H1 (cell line): ENCODE measurements around the gene ERI3. TPM values are rescaled to one million over a fixed set of nuclear protein-coding genes. Genes with fewer than 3 reads are reported as not detected.

Source experiments
- CTCF ChIA-PET: fragments of 300-600 bp; sonication (Branson Sonifier 250); formaldehyde crosslinking; loops from one replicate; lab custom pipeline; 2021; ENCODE audit not compliant: partially characterized antibody; lab: Charles Lee
- POLR2A ChIA-PET: fragments of 300-600 bp; sonication (Branson Sonifier 250); formaldehyde crosslinking; loops from one replicate; lab custom pipeline; 2021; ENCODE audit warnings: inconsistent platforms; ENCODE audit not compliant: partially characterized antibody; lab: Charles Lee
- DNase-seq, 2 experiments: peaks; one replicate each; pipeline versions ENCODE4 v3.0.0 to v3.0.0-alpha.2; 2010 to 2022; ENCODE audit warnings: low spot score in 2 of 2, low read depth in 1 of 2, mixed read lengths in 1 of 2
- FAIRE-seq: peaks from 2 replicates; lab custom pipeline; 2011; peaks lifted over from hg19 to GRCh38; lab: Jason Lieb, UNC
- H2AFZ ChIP-seq: 2 replicates; pipeline ENCODE4 v1.8.1; 2012; ENCODE audit warnings: low read length, inconsistent platforms
- H2AK5ac ChIP-seq: 2 replicates; pipeline ENCODE4 v1.6.1; 2013; ENCODE audit warnings: low read depth, low read length
- H2BK120ac ChIP-seq: replicated peaks from 2 replicates; pipeline ENCODE3; 2013; ENCODE audit warnings: low read depth, low read length, inconsistent platforms
- H2BK12ac ChIP-seq: 2 replicates; pipeline ENCODE4 v1.6.1; 2013; ENCODE audit warnings: low read depth, low read length
- H2BK15ac ChIP-seq: 2 replicates; pipeline ENCODE4 v1.6.1; 2013; ENCODE audit warnings: low read length
- H2BK20ac ChIP-seq: 2 replicates; pipeline ENCODE4 v1.6.1; 2013; ENCODE audit warnings: low read length
- H2BK5ac ChIP-seq: 2 replicates; pipeline ENCODE4 v1.6.1; 2013; ENCODE audit warnings: low read depth, low read length
- H3K14ac ChIP-seq: 2 replicates; pipeline ENCODE4 v1.6.1; 2013; ENCODE audit warnings: inconsistent platforms; ENCODE audit not compliant: insufficient read length
- H3K18ac ChIP-seq: 2 replicates; pipeline ENCODE4 v1.6.1; 2013; ENCODE audit warnings: low read length; ENCODE audit errors: extremely low read depth
- H3K23ac ChIP-seq: 2 replicates; pipeline ENCODE4 v1.6.1; 2013; ENCODE audit warnings: inconsistent platforms; ENCODE audit not compliant: insufficient read length
- H3K23me2 ChIP-seq: 2 replicates; pipeline ENCODE4 v1.6.1; 2013; ENCODE audit warnings: low read depth, low read length
- H3K27ac ChIP-seq: 2 replicates; pipeline ENCODE4 v1.6.1; 2011; ENCODE audit warnings: low read depth, low read length, inconsistent platforms
- H3K27me3 ChIP-seq, 4 experiments: replicated peaks in 1 of 4; 1 replicate in 1 of 4; 2 replicates in 3 of 4; pipeline versions ENCODE4 v1.6.1 to v1.8.1; 2011 to 2013; ENCODE audit warnings: low read length in 3 of 4, mild to moderate bottlenecking in 3 of 4, inconsistent platforms in 2 of 4, mixed read lengths in 2 of 4, moderate library complexity in 1 of 4; ENCODE audit not compliant: control insufficient read depth in 3 of 4, insufficient read depth in 3 of 4; ENCODE audit errors: extremely low read depth in 1 of 4
- H3K36me3 ChIP-seq, 4 experiments: 2 replicates each; pipeline versions ENCODE4 v1.6.1 to v1.8.1; 2011 to 2013; ENCODE audit warnings: mild to moderate bottlenecking in 4 of 4, low read length in 3 of 4, moderate library complexity in 2 of 4, control low read depth in 1 of 4, inconsistent platforms in 1 of 4; ENCODE audit not compliant: insufficient read depth in 4 of 4, control insufficient read depth in 2 of 4
- H3K4ac ChIP-seq: replicated peaks from 2 replicates; pipeline ENCODE3; 2013; ENCODE audit warnings: low read length, low read depth, mixed read lengths, inconsistent platforms; ENCODE audit not compliant: insufficient read length
- H3K4me1 ChIP-seq, 4 experiments: replicated peaks in 1 of 4; 1 replicate in 1 of 4; 2 replicates in 3 of 4; pipeline versions ENCODE4 v1.6.1 to v1.8.1; 2011 to 2013; ENCODE audit warnings: low read length in 3 of 4, inconsistent platforms in 2 of 4, mixed read lengths in 1 of 4; ENCODE audit not compliant: insufficient read depth in 4 of 4, control insufficient read depth in 3 of 4
- H3K4me2 ChIP-seq, 2 experiments: 2 replicates each; pipeline versions ENCODE4 v1.6.1 to v1.8.1; 2011 to 2013; ENCODE audit warnings: low read depth in 2 of 2, low read length in 2 of 2, control low read depth in 1 of 2, inconsistent platforms in 1 of 2, mild to moderate bottlenecking in 1 of 2; ENCODE audit not compliant: insufficient read depth in 1 of 2
- H3K4me3 ChIP-seq, 4 experiments: fragments of 200-600, 300-600 bp in 1 of 4; sonication (generic), shearing (Covaris generic), sonication (Bioruptor Twin) in 1 of 4; 2 replicates each; pipeline versions ENCODE4 v1.5.1 to v1.8.1; 2011 to 2016; ENCODE audit warnings: low read length in 4 of 4, low read depth in 3 of 4, control low read depth in 2 of 4, inconsistent platforms in 2 of 4, mild to moderate bottlenecking in 2 of 4, mixed read lengths in 1 of 4, moderate library complexity in 1 of 4; ENCODE audit not compliant: insufficient read depth in 2 of 4; ENCODE audit errors: extremely low read depth in 1 of 4
- H3K56ac ChIP-seq: replicated peaks from 2 replicates; pipeline ENCODE3; 2013; ENCODE audit warnings: low read depth, mild to moderate bottlenecking, mixed read lengths, low read length, inconsistent platforms; ENCODE audit not compliant: insufficient read length
- H3K79me1 ChIP-seq: 2 replicates; pipeline ENCODE4 v1.6.1; 2013; ENCODE audit warnings: low read depth, low read length, control low read depth
- H3K79me2 ChIP-seq, 2 experiments: 2 replicates each; pipeline versions ENCODE4 v1.6.1 to v1.8.1; 2012 to 2013; ENCODE audit warnings: low read length in 2 of 2, mild to moderate bottlenecking in 2 of 2, inconsistent platforms in 1 of 2; ENCODE audit not compliant: insufficient read depth in 2 of 2, control insufficient read depth in 1 of 2
- H3K9ac ChIP-seq, 4 experiments: replicated peaks in 1 of 4; 1 replicate in 1 of 4; 2 replicates in 3 of 4; pipeline versions ENCODE4 v1.6.1 to v1.8.1; 2011 to 2013; ENCODE audit warnings: low read depth in 3 of 4, low read length in 3 of 4, control low read depth in 2 of 4, mild to moderate bottlenecking in 2 of 4, moderate library complexity in 2 of 4, inconsistent platforms in 1 of 4; ENCODE audit errors: extremely low read depth in 1 of 4
- H3K9me3 ChIP-seq, 2 experiments: 2 replicates each; pipeline versions ENCODE4 v1.6.1 to v1.8.1; 2012 to 2013; ENCODE audit warnings: mild to moderate bottlenecking in 2 of 2, moderate library complexity in 2 of 2, control low read depth in 1 of 2, inconsistent platforms in 1 of 2, low read depth in 1 of 2, low read length in 1 of 2, mixed read lengths in 1 of 2; ENCODE audit not compliant: insufficient read depth in 2 of 2
- H4K20me1 ChIP-seq, 2 experiments: replicated peaks in 1 of 2; 2 replicates each; pipeline versions ENCODE3 to v1.8.1; 2011 to 2013; ENCODE audit warnings: inconsistent platforms in 2 of 2, low read length in 2 of 2, mild to moderate bottlenecking in 1 of 2; ENCODE audit not compliant: insufficient read depth in 2 of 2, control insufficient read depth in 1 of 2
- H4K5ac ChIP-seq: 2 replicates; pipeline ENCODE4 v1.6.1; 2013; ENCODE audit warnings: low read length, low read depth, mixed read lengths, inconsistent platforms; ENCODE audit not compliant: insufficient read length
- H4K8ac ChIP-seq: 2 replicates; pipeline ENCODE4 v1.8.0; 2013; ENCODE audit warnings: mild to moderate bottlenecking, moderate library complexity, low read length, inconsistent platforms; ENCODE audit not compliant: insufficient read depth; ENCODE audit errors: extremely low read depth
- H4K91ac ChIP-seq: replicated peaks from 2 replicates; pipeline ENCODE3; 2013; ENCODE audit warnings: low read length, mixed read lengths, inconsistent platforms; ENCODE audit not compliant: insufficient read length
- HDAC2 ChIP-seq, 2 experiments: fragments of 300-600 bp in 1 of 2; sonication (generic) in 1 of 2; IDR thresholded peaks; 2 replicates each; pipeline ENCODE4 v1.6.1; 2011 to 2012; ENCODE audit warnings: low read depth in 2 of 2, low read length in 2 of 2, mild to moderate bottlenecking in 2 of 2, moderate library complexity in 2 of 2, borderline replicate concordance in 1 of 2, inconsistent platforms in 1 of 2
- RXRA ChIP-seq: IDR thresholded peaks from 2 replicates; pipeline ENCODE4 v1.6.1; 2011; ENCODE audit warnings: low read depth, mild to moderate bottlenecking, low read length, moderate library complexity; ENCODE audit not compliant: insufficient read depth
- SUZ12 ChIP-seq: fragments of 200-600 bp; sonication (generic); IDR thresholded peaks from 2 replicates; pipeline ENCODE4 v1.6.1; 2012; ENCODE audit warnings: mild to moderate bottlenecking, inconsistent platforms, low read length, moderate library complexity, mixed read lengths
- WGBS, 2 experiments: shearing (Covaris generic) in 1 of 2; methylation state at CpG; one replicate each; pipeline versions ENCODE4 v1.1.6 to v1.1.7; 2013 to 2015; ENCODE audit warnings: low lambda C conversion rate in 2 of 2, mixed read lengths in 2 of 2, inconsistent platforms in 1 of 2, low coverage in 1 of 2, missing lambda C conversion rate in 1 of 2; ENCODE audit not compliant: insufficient replicate concordance in 2 of 2, insufficient coverage in 1 of 2, insufficient read length in 1 of 2; ENCODE audit errors: extremely low coverage in 1 of 2, missing lambda C conversion rate in 1 of 2; 5-methylcytosine and 5-hydroxymethylcytosine counted together
- polyA plus RNA-seq, 7 experiments: library from polyadenylated mRNA; depleted of rRNA in 3 of 7; stranded (reverse) in 5 of 7; unstranded in 2 of 7; fragments of >200 nt in 5 of 7; fragments of 200-250 nt in 2 of 7; gene quantifications; 1 replicate in 5 of 7; 2 replicates in 1 of 7; 4 replicates in 1 of 7; pipeline versions ENCODE4 v1.2.1 to v1.2.3, GENCODE V29; 2011 to 2013; ENCODE audit warnings: missing spikeins in 2 of 7, mixed read lengths in 2 of 7
- total RNA-seq: library from RNA; stranded (reverse); fragmentation: NEBNext Ultra II Directional; extraction: Animal tissue kit (Norgen Biotek cat#: 25700); gene quantifications from 2 replicates; pipeline ENCODE4 v1.2.1, GENCODE V29; 2021

ERI3 gene
- total and polyA plus RNA-seq, 2 of the 8 experiments (the other 6 are each of a cell fraction or from before 2014, with no cell fraction given) = 81.1 to 199 TPM

DNA sequence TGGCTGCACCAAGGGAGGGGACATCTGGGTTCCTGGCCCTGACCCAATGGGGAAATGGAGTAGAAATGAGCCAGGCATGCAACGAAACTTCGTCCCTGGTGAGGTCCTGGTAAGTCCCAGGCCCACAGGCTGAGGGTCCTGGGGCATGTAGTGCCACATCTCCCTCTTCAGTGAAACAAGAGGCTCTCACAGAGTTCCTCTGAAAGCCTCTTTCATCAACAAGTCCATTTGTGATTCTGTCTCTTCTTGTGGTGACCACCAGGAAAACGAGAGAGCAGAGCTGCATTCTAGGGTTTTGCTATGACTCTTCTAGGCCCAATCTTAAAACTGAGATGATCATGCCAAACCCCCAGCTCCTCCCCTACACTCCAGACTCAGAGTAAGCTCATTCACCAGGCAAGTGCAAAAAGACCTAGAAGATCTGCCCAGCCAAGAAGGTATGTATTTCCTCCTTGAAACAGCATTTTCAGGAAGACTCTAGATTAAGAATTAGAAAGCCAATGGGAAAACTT is 25.7 kb upstream of the ERI3 start:
- Histone ChIP-seq H3K4me2 (no peak overlapping the region), H3K18ac (no peak overlapping the region), H2BK12ac (no peak overlapping the region), H2BK20ac (no peak overlapping the region), H2AK5ac (no peak overlapping the region), H3K4me3 (no peak overlapping the region), H3K79me1 (no peaks in the 10 kb centered on the region), H4K8ac (no peak overlapping the region), H3K14ac (no peak overlapping the region), H3K4ac (no peak overlapping the region), H2AFZ (no peak overlapping the region), H2BK15ac (no peak overlapping the region), H3K9ac (no peak overlapping the region), H3K27me3 (no peaks in the 10 kb centered on the region; a peak in 1 of 7 replicates), H3K79me2 (no peaks in the 10 kb centered on the region), H4K20me1 (no peaks in the 10 kb centered on the region), H2BK120ac (no peak overlapping the region), H2BK5ac (no peak overlapping the region), H3K9me3 (no peaks in the 10 kb centered on the region), H4K5ac (no peak overlapping the region), H4K91ac (no peak overlapping the region), H3K23me2 (no peaks in the 10 kb centered on the region), H3K56ac (no peak overlapping the region), H3K23ac (no peak overlapping the region), H3K27ac (no peak overlapping the region), H3K36me3 (no peaks in the 10 kb centered on the region), H3K4me1 (peaks cover 0 to 5% (median 3%) of the 10 kb centered on the region in 4 experiments; a peak in 5 of 7 replicates)
- WGBS, 2 experiments = 84% methylated on average over 3 of the region's 3 CpGs; no CpG with 5 or more reads in 1 of the 2 experiments
- DNase-seq = no peak
- CTCF ChIA-PET = interaction anchor here (0.7 to 12.0 kb wide), 17 partner anchors 15 to 272 kb away, joined by 3 to 112 read pairs (median 4); no protein-coding TSS in a partner anchor
- no peak for FAIRE-seq
- TF ChIP-seq RXRA (no peak), HDAC2 (IDR thresholded peaks at IDR 0.05; ENCODE audit: borderline replicate concordance in 1 of 2, low read depth in 2 of 2, low read length in 2 of 2) (no peak), SUZ12 (no peak)
- POLR2A ChIA-PET = interaction anchor here (1.5 kb wide), 1 partner anchor 24 kb away, joined by 4 read pairs; the partner anchor contains the start of gene RNF220
